Uterus (tissue), 2 donors: ENCODE measurements around the gene RPS5.

Source experiments
- CTCF ChIP-seq, 4 experiments: fragments of 200-600 bp in 2 of 4; fragments of 450-650 bp in 2 of 4; sonication (generic) in 2 of 4; IDR thresholded peaks; one replicate each; pipeline ENCODE4 v1.5.1; 2016 to 2019; ENCODE audit warnings: antibody characterized with exemption in 4 of 4, mild to moderate bottlenecking in 2 of 4, moderate library complexity in 1 of 4
- POLR2A ChIP-seq, 2 donors: fragments of 450-650 bp; IDR thresholded peaks; one replicate each; pipeline ENCODE4 v1.6.1; 2016; ENCODE audit warnings: antibody characterized with exemption in 2 of 2, mild to moderate bottlenecking in 1 of 2, moderate library complexity in 1 of 2

GRCh38 chr19:58393725-58394033 is 6.6 kb downstream of the RPS5 start:
- TF ChIP-seq CTCF (IDR thresholded peaks at IDR 0.05) = no peak
- TF ChIP-seq POLR2A (IDR thresholded peaks at IDR 0.05) = no peak
